Esophagus (tissue), 2 donors: ENCODE measurements around the gene GMPR2. TPM values are rescaled to one million over a fixed set of nuclear protein-coding genes. Genes with fewer than 3 reads are reported as not detected.
"Not testable (repeated sequence)": the region's sequence is repeated elsewhere in the genome, so short reads cannot be mapped to it uniquely, and the experiment has no call there.

Source experiments
- H3K27ac ChIP-seq, 2 donors: one replicate each; pipeline ENCODE4 v1.5.1; 2013; ENCODE audit warnings: low read depth in 2 of 2, mild to moderate bottlenecking in 2 of 2, inconsistent platforms in 1 of 2, low read length in 1 of 2, moderate library complexity in 1 of 2
- H3K27me3 ChIP-seq, 2 donors: one replicate each; pipeline ENCODE4 v1.6.1; 2013; ENCODE audit warnings: low read length in 2 of 2, control low read depth in 1 of 2, mild to moderate bottlenecking in 1 of 2; ENCODE audit not compliant: insufficient read depth in 2 of 2, control insufficient read depth in 1 of 2
- H3K36me3 ChIP-seq, 2 donors: one replicate each; pipeline ENCODE4 v1.6.1; 2013; ENCODE audit warnings: low read length in 1 of 2; ENCODE audit not compliant: control insufficient read depth in 2 of 2, insufficient read depth in 2 of 2
- H3K4me1 ChIP-seq, 2 donors: one replicate each; pipeline ENCODE4 v1.6.1; 2013; ENCODE audit warnings: low read length in 1 of 2; ENCODE audit not compliant: control insufficient read depth in 2 of 2, insufficient read depth in 2 of 2
- H3K4me3 ChIP-seq, 2 donors: one replicate each; pipeline ENCODE4 v1.5.1; 2013; ENCODE audit warnings: low read length in 2 of 2, mild to moderate bottlenecking in 2 of 2, low read depth in 1 of 2, moderate library complexity in 1 of 2
- H3K9me3 ChIP-seq, 2 donors: one replicate each; pipeline ENCODE4 v1.6.1; 2013; ENCODE audit warnings: mild to moderate bottlenecking in 2 of 2, low read depth in 1 of 2, low read length in 1 of 2, moderate library complexity in 1 of 2; ENCODE audit not compliant: control insufficient read depth in 2 of 2, insufficient read depth in 1 of 2
- WGBS, 2 donors: extraction: QIAGEN DNeasy Blood & Tissue Kit; methylation state at CpG; one replicate each; pipeline ENCODE4 v1.1.7; 2013; 5-methylcytosine and 5-hydroxymethylcytosine counted together
- polyA plus RNA-seq, 2 donors: library from polyadenylated mRNA; stranded (reverse); fragments of 200-250 nt; gene quantifications; one replicate each; pipeline ENCODE4 v1.2.3, GENCODE V29; 2013
- donor health status: healthy with polysubstance abuse.
- donor health status: Bipolar disorder and iron deficiency.

GMPR2 gene
- polyA plus RNA-seq, 2 donors = 24.5 to 35.0 TPM

DNA sequence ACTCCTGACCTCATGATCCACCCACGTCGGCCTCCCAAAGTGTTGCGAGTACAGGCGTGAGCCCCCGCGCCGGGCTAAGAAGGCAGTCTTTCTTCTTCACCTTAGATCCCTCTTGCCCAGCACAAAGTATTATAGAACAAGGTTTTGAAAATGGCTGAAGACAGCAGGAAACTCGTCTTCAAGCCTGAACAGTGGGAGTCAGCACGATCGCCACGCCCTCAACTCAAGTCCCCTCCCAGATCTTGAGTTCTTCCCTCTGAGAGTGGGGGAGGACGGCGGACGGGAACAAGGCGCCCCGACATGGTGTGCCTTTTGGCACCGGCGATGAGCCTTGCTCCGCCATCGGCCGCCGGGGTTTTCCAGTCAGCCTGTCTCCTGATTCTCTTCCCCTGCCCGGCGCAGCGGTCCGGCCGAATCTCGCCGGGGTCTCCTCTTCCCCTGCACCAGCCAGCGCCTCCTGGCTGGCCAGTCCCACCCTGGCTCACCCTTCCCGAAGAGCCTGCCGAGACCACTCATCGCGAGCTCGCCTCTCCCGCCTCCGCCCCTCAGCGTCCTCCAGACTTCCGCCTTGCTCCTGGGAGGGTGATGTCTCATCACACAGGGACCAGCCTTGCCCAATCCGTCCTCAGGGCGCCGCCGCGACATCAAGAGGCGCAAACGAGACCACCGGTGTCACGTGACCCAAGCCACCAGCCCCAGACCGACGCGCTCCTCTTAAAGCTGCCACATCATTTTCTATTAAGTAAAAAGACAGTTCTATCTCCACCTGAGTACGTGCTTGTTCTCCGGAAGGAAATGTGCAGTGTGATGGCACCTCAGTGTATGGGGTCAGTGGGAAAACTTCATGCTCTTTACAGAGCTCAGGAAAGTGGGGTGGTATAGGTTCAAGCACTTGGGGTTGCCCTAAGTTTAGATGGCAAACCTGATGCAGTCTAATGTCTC, 19.5 kb upstream of the GMPR2 start, which contains the start of gene CHMP4A:
TSS of gene CHMP4A (minus strand) at position 565 of the 942 bp plus-strand sequence. CDS start at position 516, 49 bp downstream.
- 0 to 1% methylated on average over 44 to 53 of the region's 53 CpGs for WGBS, 2 donors
- H3K4me1 ChIP-seq = no peaks in the 10 kb centered on the region
- no peaks in the 10 kb centered on the region for H3K27me3 ChIP-seq
- H3K27ac ChIP-seq = peak within 1 kb of the TSS; percentile 99 to 100
- H3K36me3 ChIP-seq = peaks cover 19 to 20% of the 10 kb centered on the region in 2 donors
- H3K4me3 ChIP-seq = peak within 1 kb of the TSS; percentile 75 to 82
- no peaks in the 10 kb centered on the region for H3K9me3 ChIP-seq

DNA sequence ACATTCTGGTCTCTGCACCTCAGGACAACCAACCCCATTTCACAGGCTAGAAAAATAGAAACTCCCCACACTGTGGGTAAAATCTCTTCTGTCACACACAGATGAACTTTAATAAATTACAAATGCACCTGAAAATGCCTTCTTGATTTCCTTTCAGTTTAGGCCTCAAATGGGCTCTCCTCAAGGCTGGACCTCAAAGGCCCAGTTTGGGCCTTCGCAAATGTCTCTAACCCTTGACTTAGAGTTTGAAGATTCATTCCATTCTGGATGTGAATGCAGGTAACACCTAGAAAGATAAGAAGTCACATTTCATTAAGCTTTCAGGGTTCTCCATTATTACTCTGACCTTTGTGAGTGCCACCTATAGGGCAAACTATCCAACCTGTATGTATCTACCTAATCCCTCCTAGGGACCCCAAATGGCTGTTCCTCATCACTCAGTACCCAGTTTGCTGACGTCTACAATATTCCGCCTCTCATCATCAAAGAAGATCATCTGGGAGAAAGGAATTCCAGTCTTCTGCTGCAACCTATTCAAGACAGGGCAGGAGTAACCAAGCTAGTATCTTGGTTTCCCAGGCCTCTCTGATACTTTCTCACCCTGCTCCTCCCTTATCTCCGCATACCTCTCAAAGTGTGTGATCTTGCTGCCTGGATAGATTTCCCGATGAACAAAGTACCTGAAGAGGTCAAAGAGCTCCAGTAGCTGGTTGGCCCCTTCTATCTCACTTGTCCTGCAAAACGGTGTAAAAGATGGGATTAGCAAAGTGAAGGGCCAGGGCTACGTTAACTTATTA, 18.7 kb upstream of the GMPR2 start:
- Histone ChIP-seq H3K36me3 (peaks cover 19 to 21% of the 10 kb centered on the region in 2 donors), H3K4me3 (peak overlapping the region in 1 of 2 donors; percentile 82), H3K9me3 (no peaks in the 10 kb centered on the region), H3K4me1 (no peaks in the 10 kb centered on the region), H3K27me3 (no peaks in the 10 kb centered on the region), H3K27ac (peak overlapping the region; percentile 99 to 100)
- 88 to 92% methylated on average over 7 of the region's 7 CpGs for WGBS, 2 donors

DNA sequence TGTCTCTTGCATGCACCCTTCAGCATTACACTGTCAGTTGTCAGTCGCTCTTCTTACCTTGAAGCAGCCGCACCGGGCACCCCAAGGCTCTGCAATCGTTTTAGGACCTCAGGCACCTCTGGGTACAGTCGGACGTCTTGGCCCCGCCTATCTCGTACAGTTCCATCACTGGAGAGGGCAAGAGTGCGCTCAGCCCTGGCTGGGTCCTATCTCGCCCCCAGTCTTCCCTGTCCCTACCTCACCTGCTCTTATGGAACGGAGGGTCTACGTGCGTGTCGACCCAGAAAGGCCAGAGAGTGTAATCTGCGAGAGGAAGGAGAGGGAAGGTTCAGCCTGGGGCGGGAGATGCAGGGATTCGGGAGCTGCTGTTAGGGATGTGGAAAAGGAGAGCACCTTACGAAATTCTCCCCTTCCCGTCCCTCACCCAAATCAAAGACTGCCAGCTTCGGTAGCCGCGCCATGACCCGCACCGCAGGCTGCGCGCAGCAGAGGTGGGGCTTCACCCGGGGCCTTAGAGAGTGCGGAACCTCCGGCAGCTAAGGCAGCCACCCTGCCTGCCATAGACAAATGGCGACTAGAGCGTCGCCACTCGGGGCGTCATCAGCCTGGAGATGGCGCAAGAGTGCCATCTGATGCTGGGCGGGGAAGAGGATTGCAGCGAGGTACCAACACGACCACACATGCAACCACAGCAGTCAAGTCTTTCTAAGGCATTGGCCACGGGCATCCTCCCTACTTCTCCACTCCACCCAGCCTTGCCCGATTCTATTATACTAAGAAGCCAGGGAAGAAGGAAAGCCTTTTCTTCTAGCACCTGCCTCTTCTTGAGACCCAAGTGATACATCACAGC, 17.0 kb upstream of the GMPR2 start, which contains the start of gene MDP1:
TSS of gene MDP1 (minus strand) at position 572 of the 850 bp plus-strand sequence. CDS start at position 461, 111 bp downstream.
- 0 to 1% methylated on average over 40 of the region's 40 CpGs for WGBS, 2 donors
- no peaks in the 10 kb centered on the region for H3K27me3 ChIP-seq
- H3K27ac ChIP-seq = peak within 1 kb of the TSS; percentile 92 to 99
- H3K9me3 ChIP-seq = no peaks in the 10 kb centered on the region
- peak within 1 kb of the TSS; percentile 61 to 67 for H3K4me3 ChIP-seq
- peaks cover 5 to 8% of the 10 kb centered on the region in 2 donors for H3K36me3 ChIP-seq
- H3K4me1 ChIP-seq = no peaks in the 10 kb centered on the region

DNA sequence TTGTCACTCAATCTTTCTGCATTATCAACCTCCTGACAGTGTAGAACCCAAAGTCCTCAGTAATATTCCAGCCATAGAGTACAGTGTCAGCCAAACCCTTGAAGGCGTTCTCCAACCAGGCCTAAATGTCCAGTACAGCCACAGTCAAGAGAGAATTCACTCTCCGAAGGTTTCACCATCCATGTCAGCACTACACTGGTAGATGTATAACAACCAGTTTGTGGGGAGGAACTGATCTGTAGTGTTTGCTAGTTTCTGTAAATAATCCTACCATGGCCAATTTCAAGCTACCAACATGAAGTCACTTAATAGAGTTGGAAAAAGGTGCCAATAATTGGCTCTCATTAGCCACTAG, 16.4 kb upstream of the GMPR2 start:
- WGBS, 2 donors = 84 to 92% methylated on average over 2 of the region's 2 CpGs
- no peaks in the 10 kb centered on the region for H3K4me1 ChIP-seq
- no peak overlapping the region for H3K4me3 ChIP-seq
- H3K27ac ChIP-seq = peak overlapping the region in 1 of 2 donors; percentile 99
- no peaks in the 10 kb centered on the region for H3K27me3 ChIP-seq
- peaks cover 5 to 6% of the 10 kb centered on the region in 2 donors for H3K36me3 ChIP-seq
- no peaks in the 10 kb centered on the region for H3K9me3 ChIP-seq

DNA sequence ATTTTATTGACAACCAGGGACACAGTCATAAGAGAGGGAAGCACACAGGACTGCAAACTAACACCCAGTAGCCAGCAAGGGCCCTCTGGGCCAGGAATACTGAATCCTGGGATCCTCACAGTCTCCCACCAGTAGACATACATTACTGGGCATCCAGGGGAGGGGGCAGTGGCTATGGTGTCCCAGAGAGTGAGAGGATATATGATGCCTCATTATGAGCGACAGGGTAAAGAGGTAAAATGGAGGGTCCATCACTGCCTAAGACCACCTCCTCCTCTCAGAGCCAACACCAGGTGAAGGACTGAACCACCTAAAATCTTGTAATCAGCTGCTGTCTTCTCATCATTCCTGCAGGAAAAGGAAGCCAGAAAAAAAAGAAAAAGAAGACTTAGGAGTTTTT, 15.9 kb upstream of the GMPR2 start:
- not testable (repeated sequence) for H3K4me3 ChIP-seq, H3K9me3 ChIP-seq, H3K4me1 ChIP-seq, H3K27me3 ChIP-seq, H3K27ac ChIP-seq, H3K36me3 ChIP-seq
- 95 to 97% methylated on average over 1 of the region's 1 CpG for WGBS, 2 donors

DNA sequence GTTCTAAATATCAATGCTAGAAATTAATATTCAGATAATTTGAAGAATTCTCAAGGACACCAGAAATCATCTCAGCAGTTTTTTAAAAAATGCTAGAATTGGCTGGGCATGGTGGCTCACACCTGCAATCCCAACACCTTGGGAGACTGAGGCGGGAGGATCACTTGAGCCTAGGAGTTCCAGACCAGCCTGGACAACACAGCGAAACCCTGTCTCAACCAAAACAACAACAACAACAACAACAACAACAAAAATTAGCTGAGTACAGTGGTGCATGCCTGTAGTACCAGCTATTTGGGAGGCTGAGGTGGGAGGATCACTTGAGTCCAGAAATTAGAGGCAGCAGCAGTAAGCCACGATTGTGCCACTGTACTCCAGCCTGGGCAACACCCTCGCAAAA, 13.6 kb upstream of the GMPR2 start:
- no peak overlapping the region for H3K4me3 ChIP-seq
- 93 to 96% methylated on average over 4 of the region's 4 CpGs for WGBS, 2 donors
- H3K36me3 ChIP-seq = peaks cover 3 to 5% of the 10 kb centered on the region in 2 donors
- no peaks in the 10 kb centered on the region for H3K27me3 ChIP-seq
- H3K4me1 ChIP-seq = no peaks in the 10 kb centered on the region
- H3K27ac ChIP-seq = no peak overlapping the region
- no peaks in the 10 kb centered on the region for H3K9me3 ChIP-seq

DNA sequence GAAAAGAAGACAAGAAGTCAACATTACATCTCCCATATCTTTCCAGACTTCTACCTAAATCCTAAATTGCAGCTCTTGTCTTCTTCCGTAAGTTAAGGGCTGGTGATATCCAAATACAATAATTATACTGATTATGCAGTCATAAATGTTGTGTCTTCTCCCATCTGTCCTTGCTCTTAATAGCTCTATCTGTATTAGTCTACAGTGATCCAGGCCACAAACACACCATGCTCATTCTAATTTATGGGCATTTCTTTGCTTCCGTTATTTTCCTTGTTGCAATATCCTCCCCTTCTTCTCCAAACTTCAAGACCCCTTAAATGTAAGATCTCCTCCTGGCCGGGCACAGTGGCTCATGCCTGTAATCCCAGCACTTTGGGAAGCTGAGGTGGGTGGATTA, 13.2 kb upstream of the GMPR2 start:
- H3K27ac ChIP-seq = no peak overlapping the region
- peaks cover 3 to 5% of the 10 kb centered on the region in 2 donors for H3K36me3 ChIP-seq
- H3K9me3 ChIP-seq = no peaks in the 10 kb centered on the region
- no peaks in the 10 kb centered on the region for H3K27me3 ChIP-seq
- H3K4me1 ChIP-seq = no peaks in the 10 kb centered on the region
- no peak overlapping the region for H3K4me3 ChIP-seq
- WGBS, 2 donors = 63% methylated on average over 3 of the region's 3 CpGs

DNA sequence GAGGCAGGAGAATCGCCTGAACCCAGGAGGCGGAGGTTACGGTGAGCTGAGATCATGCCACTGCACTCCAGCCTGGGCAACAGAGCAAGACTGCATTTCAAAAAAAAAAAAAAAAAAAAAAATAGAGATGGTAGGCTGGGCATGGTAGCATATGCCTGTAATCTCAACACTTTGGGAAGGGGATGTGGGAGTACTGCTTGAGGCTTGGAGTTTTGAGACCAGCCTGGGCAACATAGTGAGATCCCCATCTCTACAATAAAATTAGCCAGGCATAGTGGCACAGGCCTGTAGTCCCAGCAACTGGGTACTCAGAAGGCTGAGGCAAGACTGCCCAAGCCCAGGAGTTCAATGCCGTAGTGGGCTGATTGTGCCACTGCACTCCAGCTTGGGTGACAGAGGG, 9.7 kb upstream of the GMPR2 start:
- not testable (repeated sequence) for H3K4me1 ChIP-seq, H3K4me3 ChIP-seq, H3K36me3 ChIP-seq, H3K27ac ChIP-seq, H3K9me3 ChIP-seq, H3K27me3 ChIP-seq
- WGBS, 2 donors = 99% methylated on average over 4 of the region's 4 CpGs

DNA sequence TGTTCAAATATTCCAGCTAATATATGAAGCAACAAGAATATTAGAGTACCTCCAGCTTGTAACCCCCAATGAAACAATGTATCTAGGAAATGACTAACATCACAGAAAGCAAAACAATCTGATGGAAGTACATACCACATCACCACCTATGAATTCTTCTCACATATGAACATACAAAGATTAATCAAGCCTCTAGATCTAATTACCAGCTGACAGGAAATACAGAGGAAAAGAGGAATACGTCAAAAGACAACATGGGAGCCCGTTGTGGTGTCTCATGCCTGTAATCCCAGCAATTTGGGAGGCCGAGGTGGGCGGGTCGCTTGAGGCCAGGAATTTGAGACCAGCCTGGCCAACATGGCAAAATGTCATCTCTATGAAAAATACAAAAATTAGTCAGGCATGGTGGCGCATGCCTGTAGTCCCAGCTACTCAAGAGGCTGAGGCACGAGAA, 8.1 kb upstream of the GMPR2 start:
- no peak overlapping the region for H3K27ac ChIP-seq
- no peaks in the 10 kb centered on the region for H3K27me3 ChIP-seq

More for the DNA sequence above, 8.1 kb upstream of the GMPR2 start:
- Histone ChIP-seq H3K36me3 (no peaks in the 10 kb centered on the region), H3K4me1 (no peaks in the 10 kb centered on the region), H3K9me3 (no peaks in the 10 kb centered on the region), H3K4me3 (no peak overlapping the region)
- 84 to 87% methylated on average over 7 of the region's 7 CpGs for WGBS, 2 donors
